Activated CD8-positive, alpha-beta memory T cell treated with anti-CD3 and anti-CD28 coated beads, Interleukin-2, amount 50 U/mL, for 1 hour (primary cell): ENCODE measurements around the gene RANBP17.

Experiments
- DNase-seq: peaks from one replicate; pipeline ENCODE4 v3.0.0-alpha.2; 2020; ENCODE audit errors: extremely low read depth

Gene RANBP17

DNA sequence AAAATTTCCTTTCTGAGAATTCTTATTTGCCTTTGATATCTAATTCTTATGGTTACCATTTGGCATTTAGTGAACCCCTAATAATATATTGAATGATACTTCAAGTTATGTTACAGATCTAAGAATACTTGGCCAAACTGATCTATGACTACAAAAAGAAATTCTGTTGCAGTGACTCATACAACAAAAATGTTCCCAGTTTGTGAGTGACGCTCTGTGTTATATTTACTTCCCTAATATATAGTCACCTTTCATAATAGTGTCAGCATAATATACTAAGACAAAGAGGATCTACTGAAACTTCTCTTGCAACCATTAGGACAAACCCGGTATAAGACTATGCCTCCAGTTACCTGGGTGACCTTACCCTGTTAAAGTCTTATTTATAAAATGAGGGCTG, 230.4 kb downstream of the RANBP17 start:
- no peak for DNase-seq

DNA sequence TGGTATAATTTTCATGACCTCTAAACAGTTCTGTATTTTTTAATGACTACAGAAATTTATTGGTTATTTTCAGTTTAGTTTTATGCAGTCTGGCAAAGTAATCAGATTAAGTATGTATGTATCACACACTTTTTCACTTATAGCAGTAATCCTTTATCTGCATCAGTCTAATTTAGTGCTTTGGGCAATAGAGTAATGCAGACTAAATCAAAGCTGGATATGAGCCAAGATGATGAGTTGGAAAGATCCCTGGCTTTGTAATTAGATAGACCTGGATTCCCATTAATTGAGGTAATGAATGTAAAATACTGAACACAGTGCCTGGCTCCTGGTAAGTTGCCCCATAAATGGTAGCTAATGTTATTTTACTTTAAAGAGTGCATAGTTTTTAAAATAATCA, 231.8 kb downstream of the RANBP17 start:
- DNase-seq = no peak

DNA sequence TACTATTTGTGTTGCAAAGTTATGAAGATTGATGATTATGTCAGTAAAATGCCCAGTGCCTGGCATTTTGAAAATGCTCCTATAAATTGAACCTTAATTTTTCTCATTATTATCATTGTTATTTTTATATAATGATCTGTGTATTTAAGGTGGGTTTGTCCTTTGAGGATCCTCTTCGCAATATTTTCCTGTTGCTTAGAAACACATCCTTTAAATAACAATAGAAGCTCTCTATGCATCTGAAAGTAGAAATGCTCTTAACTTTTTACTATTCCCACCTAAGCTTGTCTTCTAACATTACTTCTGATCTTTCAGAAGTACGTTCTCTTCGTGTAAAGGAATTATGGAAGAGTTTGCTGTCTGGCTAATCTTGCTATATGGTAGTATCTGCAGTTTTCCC, 232.5 kb downstream of the RANBP17 start:
- DNase-seq = no peak

DNA sequence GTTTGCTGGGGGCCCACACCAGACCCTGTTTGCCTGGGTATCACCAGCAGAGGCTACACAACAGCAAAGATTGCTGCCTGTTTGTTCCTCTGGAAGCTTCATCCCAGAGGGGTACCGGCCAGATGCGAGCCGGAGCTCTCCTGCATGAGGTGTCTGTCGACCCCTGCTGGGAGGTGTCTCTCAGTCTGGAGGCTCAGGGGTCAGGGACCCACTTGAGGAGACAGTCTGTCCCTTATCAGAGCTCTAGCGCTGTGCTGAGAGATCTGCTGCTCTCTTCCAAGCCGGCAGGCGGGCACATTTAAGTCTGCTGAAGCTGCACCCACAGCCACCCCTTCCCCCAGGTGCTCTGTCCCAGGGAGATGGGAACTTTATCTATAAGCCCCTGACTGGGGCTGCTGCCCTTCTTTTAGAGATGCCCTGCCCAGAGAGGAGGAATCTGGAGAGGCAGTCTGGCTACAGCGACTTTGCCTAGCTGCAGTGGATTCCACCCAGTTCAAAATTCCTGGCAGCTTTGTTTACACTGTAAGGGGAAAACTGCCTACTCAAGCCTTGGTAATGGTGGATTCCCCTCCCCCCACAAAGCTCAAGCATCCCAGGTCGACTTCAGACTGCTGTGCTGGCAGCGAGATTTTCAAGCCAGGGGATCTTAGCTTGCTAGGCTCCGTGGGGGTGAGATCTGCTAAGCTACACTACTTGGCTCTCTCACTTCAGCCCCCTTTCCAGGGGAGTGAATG, 241.2 kb downstream of the RANBP17 start:
- DNase-seq = no peak

DNA sequence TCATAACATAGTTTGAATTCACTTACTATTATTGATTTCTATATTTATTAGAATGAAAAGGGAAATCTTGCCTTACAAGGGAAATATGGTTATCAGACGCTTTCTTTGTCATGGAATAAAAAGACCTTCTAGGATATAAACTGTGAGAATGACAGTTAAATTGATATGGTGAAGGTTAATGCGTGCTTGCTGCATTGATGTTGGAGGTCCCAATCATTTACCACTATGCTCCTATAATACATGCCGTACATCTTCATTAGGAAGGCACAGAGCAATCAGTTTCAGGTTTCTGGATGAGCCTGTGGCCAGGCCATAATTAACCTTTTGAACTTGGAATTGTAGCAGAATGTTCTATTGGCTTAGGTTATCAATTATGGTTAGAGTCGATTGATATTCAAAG, 245.9 kb downstream of the RANBP17 start:
- no peak for DNase-seq

DNA sequence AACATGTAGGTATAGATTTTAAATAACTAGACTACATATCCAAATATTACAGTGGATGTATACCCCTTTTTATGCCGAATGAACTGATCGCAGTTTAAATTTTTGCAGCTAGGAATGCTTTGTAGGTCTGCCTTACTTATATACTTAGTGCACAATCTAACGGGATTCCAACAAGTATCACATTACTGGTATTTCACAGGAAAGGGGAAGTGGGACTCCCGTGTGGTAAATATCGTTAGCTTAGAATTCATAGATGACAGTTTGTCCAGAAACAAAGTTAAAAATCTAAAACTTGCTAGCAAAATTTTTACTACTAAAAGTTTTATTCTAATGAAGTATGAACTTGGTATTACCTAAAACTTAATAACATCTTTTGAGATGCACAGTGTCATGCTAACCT, 253.7 kb downstream of the RANBP17 start:
- no peak for DNase-seq

DNA sequence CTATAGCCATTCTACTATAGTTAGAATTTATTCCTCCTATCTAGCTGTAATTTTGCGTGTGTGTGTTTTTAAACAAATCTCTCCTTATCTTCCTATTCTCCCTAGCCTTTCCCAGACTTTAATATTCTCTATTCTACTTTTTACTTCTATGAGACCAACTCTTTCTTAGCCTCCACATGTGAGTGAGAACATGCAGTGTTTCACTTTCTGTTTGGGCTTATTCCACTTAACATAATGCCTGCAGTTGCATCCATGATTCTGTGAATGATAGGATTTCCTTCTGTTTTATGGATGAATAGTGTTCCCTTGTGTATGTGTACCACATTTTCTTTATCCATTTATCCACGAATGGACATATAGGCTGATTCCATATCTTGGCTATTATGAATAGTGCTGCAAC, 254.9 kb downstream of the RANBP17 start:
- DNase-seq = no peak

DNA sequence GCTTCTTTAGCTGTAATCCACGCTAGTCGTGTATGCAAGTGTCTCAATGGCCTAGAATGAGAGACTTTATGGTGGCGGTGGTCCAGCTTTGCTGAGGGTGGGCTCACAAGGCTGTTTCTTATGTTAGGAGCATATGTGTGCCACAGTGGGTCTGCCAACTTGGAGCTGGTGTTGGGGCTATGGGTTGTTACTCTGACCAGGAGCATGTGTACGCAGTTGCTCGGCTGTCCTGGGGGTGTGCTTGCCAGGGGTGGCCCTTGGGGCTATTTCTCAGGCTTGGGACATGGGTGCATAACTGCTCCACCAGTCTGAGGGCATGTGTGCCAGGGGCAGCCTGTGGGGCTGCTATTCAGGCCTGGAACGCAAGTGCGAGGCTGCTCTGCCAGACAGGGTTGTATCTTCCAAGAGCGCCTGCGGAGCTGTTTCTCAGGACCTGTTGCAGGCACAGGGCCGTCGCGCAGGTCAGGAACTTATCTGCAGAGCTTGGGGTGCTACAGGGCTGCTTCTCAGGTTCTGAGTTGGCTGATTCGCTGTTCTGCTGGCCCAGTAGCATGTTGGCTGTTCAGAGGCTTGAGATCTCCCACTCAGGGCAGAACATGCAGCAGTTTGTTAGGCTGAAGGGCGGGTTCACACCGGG, 259.3 kb downstream of the RANBP17 start:
- DNase-seq = no peak

DNA sequence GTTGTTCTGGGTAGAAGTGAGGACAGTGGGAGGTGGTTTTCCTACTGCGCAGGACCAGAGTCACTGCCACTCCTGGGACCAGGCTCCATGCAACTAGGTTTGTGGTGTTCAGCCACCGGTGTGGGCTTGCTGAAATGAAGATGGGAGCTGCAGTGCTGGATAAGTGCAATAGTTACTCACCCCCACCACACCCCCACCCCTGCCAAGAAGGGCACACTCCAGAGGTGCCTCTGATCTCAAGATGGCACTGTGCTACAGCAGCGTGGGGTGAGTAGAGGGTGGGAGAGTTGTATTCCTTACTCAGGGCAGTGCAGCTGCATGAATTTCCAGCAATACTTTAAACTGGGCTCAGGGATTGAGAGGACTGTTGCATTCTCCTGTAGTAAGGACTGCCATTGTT, 259.8 kb downstream of the RANBP17 start:
- no peak for DNase-seq

DNA sequence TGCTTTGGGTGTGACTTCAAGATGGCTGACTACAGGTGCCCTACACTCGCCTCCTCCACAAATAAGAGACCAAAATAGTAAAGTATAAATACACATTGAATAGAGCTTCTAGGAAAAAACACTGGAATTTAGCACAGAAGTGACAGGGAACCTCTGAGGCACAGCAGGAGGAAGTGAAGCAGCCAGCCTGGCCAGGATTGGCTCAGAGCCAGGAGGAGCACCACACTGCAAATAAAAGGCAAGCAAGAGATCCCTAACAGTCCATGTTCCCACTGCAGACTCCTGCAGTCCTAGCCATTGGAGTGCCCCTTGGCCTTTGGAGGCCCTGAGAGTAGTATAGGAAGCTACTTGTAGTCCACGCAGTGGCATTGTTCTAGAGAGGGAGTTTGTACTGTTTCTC, 260.6 kb downstream of the RANBP17 start:
- no peak for DNase-seq

DNA sequence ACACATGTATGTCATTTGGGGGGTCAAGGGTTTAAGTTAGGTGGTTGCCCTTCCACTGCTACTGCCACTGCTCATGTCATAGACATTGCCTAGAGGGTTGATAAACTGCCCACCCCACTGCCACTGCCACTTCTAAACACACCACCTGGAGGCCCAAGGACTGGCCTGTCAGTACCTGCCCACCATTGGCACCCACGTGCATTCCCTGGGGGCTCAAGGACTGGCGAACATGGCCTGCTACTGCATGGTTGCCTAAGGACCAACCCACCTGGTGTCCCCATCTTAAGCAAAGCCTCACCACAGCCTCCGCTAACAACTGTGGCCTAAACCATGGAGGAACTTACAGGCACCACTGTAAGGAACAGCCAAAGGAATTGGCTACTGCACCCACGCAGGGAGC, 261.6 kb downstream of the RANBP17 start:
- no peak for DNase-seq

DNA sequence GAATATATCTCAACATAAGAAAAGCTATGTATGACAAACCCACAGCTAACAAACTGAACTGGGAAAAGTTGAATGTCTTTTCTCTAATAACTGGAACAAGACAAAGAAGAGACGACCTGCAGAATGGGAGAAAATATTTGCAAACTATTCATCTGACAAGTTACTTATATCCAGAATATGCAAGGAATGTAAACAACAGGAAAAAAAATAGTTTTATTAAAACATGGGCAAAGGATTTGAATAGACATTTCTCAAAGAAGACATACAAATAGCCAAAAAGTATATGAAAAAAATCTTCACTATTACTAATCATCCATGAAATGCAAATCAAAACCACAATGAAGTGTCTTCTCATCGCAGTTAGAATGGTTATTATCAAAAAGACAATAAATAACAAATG, 265.5 kb downstream of the RANBP17 start:
- no peak for DNase-seq

DNA sequence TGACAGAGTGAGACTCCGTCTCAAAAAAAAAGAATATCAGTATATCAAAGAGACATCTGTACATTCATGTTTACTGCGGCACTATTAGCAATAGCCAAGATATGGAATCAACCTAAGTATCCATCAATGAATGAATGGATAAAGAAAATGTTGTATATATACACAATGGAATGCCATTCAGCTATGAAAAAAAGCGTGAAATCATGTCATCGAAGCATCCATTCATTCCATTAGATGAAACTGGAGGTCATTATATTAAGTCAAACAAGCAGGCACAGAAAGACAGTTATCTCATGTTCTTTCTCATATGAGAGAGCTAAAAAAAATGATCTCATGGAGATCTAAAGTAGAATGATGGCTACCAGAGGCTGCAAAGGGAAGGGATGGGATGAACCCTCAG, 266.3 kb downstream of the RANBP17 start:
- DNase-seq = no peak

DNA sequence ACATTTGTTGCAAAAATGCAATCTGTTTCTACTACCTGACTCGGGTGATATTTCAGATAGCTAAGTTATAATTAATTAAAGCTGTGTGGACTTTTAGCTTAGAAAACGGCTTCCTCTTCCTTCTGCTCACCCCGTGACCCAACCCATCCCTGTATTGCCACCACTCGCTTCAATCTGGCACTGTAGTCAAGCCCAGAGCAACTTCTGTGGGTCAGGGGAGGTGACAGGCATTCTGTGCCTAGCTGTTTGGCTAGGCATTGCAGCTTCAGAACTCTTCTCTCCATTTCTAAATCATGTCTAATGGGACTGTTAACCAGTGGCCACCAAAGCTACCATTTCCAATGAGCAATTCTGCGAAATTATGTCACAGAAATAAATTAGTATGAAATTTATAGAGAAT, 267.5 kb downstream of the RANBP17 start:
- DNase-seq = no peak

DNA sequence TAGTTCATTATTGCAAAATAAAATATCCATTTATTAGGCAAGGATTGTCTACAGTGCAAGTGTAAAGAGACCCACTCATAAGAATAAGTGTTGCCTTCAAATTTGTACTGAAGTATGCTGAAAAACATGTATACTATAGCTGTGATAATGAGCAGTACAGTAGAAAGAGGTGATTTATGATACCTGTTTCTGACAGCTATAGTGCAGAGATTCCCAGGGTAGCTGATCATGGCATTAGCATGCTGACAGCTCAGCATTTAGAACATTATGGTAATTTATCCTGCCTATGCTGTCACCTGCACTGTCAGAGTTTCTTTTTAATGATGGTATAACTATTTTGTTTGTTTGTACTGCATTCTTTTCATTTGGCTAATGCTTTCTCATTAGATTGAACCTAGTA, 269.7 kb downstream of the RANBP17 start:
- no peak for DNase-seq

DNA sequence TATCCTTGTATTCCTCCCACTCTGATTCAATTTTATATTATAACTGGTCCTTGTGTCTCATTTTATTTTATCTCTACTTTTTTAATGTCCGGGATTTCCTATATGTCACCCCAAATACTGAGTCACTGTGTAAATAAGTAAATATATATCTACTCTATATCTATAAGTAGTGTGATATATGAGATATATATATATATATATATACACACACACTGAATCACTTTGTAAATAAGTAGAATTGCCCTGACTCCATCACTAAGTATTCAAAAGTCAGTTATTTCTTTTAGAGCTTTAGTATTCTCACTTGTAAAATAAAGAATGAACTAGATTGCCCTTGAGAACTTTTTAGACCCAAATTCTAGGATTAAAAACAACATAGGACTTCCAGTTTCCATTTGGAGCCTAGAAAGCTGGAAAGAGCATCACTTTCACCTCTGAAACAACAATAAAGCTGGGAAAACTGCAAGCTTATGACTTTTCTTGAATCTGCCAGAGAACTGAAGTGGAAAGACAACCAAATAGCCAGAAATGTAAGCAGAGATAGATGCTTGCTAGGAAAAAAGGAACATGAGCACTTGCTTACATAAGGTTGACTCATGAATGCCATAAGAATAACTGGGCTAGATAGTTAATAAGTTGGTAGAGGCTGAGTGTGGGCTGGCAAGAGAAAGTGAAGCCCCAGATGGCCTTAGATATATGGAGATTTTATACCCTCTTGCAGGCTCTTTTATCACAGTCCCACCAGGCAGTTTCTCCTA, 276.1 kb downstream of the RANBP17 start:
- DNase-seq = no peak

DNA sequence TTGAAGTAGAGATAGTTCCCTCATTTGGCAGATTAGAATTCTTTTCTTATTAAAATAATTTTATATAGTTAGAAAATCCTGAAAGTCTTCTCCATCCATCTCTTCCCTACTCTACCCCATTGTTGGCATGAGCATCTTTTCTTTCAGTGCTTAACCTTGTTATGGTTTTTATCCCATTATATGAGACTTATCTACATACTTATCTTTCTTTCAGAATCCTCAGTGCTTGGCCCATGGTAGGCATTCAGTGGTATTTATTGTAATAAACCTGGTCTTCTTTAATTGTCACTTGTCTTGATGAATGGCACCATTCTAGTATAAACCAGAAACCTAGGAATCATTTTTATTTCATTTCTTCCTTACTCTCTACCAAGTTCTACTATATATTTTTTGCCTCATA, 277.4 kb downstream of the RANBP17 start:
- no peak for DNase-seq

DNA sequence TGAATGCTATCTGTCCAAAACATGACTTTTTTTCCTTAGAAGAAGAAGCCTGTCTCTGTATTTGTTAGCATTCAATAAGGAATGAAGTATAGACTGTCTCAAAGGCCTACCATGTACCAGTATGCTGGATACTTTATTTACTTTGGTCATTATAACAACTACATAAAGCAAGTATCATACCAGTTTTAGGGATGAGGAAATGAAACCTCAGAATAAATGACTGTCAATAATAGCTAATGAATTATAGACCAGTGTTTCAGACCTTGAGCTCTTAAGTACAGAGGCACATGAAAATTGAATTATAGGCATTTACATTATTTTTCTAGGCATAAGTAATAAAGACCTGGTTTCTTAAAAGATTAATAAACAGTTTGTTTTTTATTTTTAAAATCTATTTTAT, 280.8 kb downstream of the RANBP17 start:
- no peak for DNase-seq

DNA sequence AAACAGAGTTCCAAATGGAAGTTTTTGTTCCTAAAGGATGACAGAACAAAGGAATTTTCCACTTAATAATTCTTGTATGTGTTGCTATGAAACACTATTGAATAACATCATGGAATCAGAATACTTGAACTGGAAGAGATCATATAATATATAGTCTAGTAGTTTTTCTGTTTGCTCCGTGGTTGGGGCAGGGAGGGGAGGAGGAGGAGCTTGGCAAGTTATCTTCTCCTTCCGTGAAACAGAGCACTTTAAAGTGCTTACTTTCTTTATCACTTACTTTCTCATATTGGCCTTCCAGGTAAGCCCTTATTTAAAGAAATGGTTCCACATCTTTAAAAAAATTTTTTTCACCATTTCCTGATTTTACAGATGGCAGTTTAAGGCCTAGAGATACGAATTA, 281.4 kb downstream of the RANBP17 start:
- DNase-seq = no peak

DNA sequence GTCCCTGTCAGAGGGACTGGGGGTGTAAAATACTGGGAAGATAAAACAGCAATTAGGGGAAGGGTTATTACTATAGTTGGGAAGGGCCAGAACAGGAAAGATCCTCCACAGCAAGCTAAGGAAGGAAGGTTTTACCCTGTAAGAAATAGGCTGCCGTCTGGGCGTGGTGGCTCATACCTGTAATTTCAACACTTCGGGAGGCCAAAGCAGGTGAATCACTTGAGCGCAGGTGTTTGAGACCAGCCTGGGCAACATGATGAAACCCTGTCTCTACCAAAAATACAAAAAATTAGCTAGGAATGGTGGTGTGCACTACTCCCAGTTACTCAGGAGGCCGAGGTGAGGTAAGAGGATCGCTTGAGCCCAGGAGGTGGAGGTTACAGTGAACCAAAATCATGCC, 282.1 kb downstream of the RANBP17 start:
- no peak for DNase-seq

DNA sequence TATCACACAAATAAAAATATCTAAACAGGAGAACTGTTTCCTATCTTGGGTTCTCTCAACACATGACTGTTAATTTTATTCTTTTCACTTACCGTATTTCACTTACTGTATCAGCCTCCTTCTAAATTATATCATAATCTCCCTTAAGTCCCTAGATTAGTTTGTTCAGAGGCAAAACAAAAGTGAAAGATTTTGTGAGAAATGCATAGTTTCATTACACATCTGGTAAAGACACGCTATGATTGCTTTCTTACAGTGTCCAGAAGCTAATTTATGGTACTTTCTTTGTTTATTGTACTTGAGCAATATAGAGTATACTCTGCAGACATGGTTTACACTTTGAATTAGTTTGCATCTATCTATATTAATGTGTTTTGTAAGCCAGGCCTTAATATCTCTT, 287.5 kb downstream of the RANBP17 start:
- DNase-seq = no peak

DNA sequence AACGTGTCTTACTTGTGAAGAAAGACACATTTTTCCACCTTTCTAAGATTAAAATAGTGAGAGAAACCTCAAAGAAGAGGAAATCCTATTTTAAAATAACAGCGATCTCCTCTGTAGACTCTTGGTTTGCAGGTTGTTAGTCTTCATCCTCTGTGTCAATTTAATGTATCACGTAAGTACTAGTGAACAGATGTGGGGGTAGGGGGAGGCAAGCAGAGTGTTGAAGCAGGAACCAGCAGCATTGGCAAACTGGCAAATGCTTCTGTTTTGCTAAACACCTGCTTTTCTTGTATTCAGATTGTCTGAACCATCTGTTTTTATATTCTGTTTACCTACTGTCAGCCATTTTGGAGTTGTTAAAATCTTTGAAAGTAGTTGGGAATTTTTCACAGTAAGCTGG, 288.0 kb downstream of the RANBP17 start:
- DNase-seq = no peak

DNA sequence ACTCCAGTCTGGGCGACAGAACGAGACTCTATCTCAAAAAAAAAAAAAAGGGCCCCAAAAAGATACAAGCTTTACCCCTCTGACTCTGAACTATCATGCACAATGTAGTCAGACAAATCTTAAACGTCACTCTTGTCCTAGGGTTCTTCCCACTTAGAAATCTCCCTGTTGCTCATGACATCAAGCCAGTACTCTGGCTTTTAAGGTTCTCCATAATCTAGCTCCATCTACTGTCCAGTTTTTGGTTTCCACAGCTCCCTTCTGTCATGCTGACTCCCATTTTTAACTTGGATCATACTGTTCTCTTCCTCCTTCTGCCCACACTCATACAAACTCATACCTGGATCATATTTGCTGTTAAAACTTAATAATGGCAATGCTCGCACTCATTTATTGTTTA, 290.6 kb downstream of the RANBP17 start:
- no peak for DNase-seq
